Activated CD4-positive, CD25-positive, alpha-beta regulatory T cell (primary cell): ENCODE results near the gene EFCAB8.
"Not testable (repeated sequence)": the region's sequence is repeated elsewhere in the genome, so short reads cannot be mapped to it uniquely, and the experiment has no call there.

Experiments
- DNase-seq, 4 experiments: peaks; one replicate each; lab custom pipeline; 2025; lab: John Stamatoyannopoulos, UW

The EFCAB8 gene

GRCh38 chr20:32912688-32913087 is 54.0 kb downstream of the EFCAB8 start:
- no peak for DNase-seq

GRCh38 chr20:32914031-32914430 is 55.3 kb downstream of the EFCAB8 start:
- DNase-seq, result no peak

- no peak for DNase-seq
These were observed 58.6 kb downstream of the EFCAB8 start for GRCh38 chr20:32917191-32917950.

GRCh38 chr20:32918296-32918695 is 59.6 kb downstream of the EFCAB8 start:
- no peak for DNase-seq

- DNase-seq, result no peak
These were observed 60.0 kb downstream of the EFCAB8 start for GRCh38 chr20:32918751-32919150.

GRCh38 chr20:32920066-32920465 is 61.3 kb downstream of the EFCAB8 start:
- DNase-seq, result no peak

- DNase-seq, result no peak
These were observed 62.0 kb downstream of the EFCAB8 start for GRCh38 chr20:32920530-32921298.

GRCh38 chr20:32922466-32922865 is 63.7 kb downstream of the EFCAB8 start:
- no peak for DNase-seq

- DNase-seq, result no peak
These were observed 66.1 kb downstream of the EFCAB8 start for GRCh38 chr20:32924781-32925180.

- no peak for DNase-seq
These were observed 66.9 kb downstream of the EFCAB8 start for GRCh38 chr20:32925481-32926196.

GRCh38 chr20:32929162-32929561 is 70.4 kb downstream of the EFCAB8 start:
- no peak for DNase-seq

GRCh38 chr20:32930181-32930580 is 71.5 kb downstream of the EFCAB8 start:
- no peak for DNase-seq

- DNase-seq, result no peak
These were observed 72.0 kb downstream of the EFCAB8 start for GRCh38 chr20:32930701-32931100.

- no peak for DNase-seq
These were observed 75.9 kb downstream of the EFCAB8 start for GRCh38 chr20:32934580-32934979.

- DNase-seq, result no peak
These were observed 82.6 kb downstream of the EFCAB8 start for GRCh38 chr20:32941155-32941885.

- DNase-seq, result no peak
These were observed 84.8 kb downstream of the EFCAB8 start for GRCh38 chr20:32943490-32944052.

- DNase-seq, result no peak
These were observed 87.0 kb downstream of the EFCAB8 start for GRCh38 chr20:32945710-32946221.

GRCh38 chr20:32946629-32947028 is 87.9 kb downstream of the EFCAB8 start:
- no peak for DNase-seq

GRCh38 chr20:32950539-32950938 is 91.8 kb downstream of the EFCAB8 start:
- not testable (repeated sequence) for DNase-seq

GRCh38 chr20:32957459-32957858 is 98.7 kb downstream of the EFCAB8 start:
- DNase-seq, result no peak

- DNase-seq, result no peak
These were observed 99.9 kb downstream of the EFCAB8 start for GRCh38 chr20:32958574-32958973.
